AG10803 (cell line): ENCODE results near the gene THSD4.

Source experiments
- DNase-seq: peaks from one replicate; pipeline ENCODE4 v3.0.0; 2010; ENCODE audit warnings: low read depth
- H3K4me3 ChIP-seq: 2 replicates; pipeline ENCODE4 v1.5.1; 2011; ENCODE audit warnings: mild to moderate bottlenecking, low read length, control low read depth
- CTCF ChIP-seq: conservative IDR thresholded peaks from 2 replicates; pipeline ENCODE4 v1.5.1; 2011; ENCODE audit warnings: mild to moderate bottlenecking, low read length, control low read depth, inconsistent platforms

THSD4 gene

GRCh38 chr15:71785996-71786395, 670.7 kb downstream of the THSD4 start:
- DNase-seq, result no peak
- no peak overlapping the region for H3K4me3 ChIP-seq
- TF ChIP-seq CTCF, result no peak

- no peak overlapping the region for H3K4me3 ChIP-seq
- no peak for DNase-seq
- TF ChIP-seq CTCF, result no peak
Observed at GRCh38 chr15:71786673-71787072, 671.4 kb downstream of the THSD4 start.

GRCh38 chr15:71788646-71789579, 673.6 kb downstream of the THSD4 start:
- TF ChIP-seq CTCF, result no peak
- no peak for DNase-seq
- no peak overlapping the region for H3K4me3 ChIP-seq

- no peak for TF ChIP-seq CTCF
- DNase-seq, result no peak
- H3K4me3 ChIP-seq, result no peak overlapping the region
Observed at GRCh38 chr15:71789616-71790015, 674.3 kb downstream of the THSD4 start.

- no peak for TF ChIP-seq CTCF
- no peak overlapping the region for H3K4me3 ChIP-seq
- DNase-seq, result no peak
Observed at GRCh38 chr15:71790081-71790480, 674.8 kb downstream of the THSD4 start.

- H3K4me3 ChIP-seq, result no peak overlapping the region
- DNase-seq, result no peak
- TF ChIP-seq CTCF, result no peak
Observed at GRCh38 chr15:71791975-71792374, 676.7 kb downstream of the THSD4 start.

- no peak overlapping the region for H3K4me3 ChIP-seq
- DNase-seq, result peak; percentile 70
- no peak for TF ChIP-seq CTCF
Observed at GRCh38 chr15:71792521-71792920, 677.2 kb downstream of the THSD4 start.
